GM18907 (cell line): ENCODE results near the gene RHOC.
A peak's percentile ranks its signal among the peaks of the same experiment; 100 is the strongest.

Source experiments
- ATAC-seq: cut with Tn5 transposase; IDR thresholded peaks from one replicate; pipeline ENCODE4 v1.9.1; 2021; ENCODE audit warnings: mild to moderate bottlenecking, moderate library complexity; ENCODE audit not compliant: unreplicated experiment

Gene RHOC

DNA sequence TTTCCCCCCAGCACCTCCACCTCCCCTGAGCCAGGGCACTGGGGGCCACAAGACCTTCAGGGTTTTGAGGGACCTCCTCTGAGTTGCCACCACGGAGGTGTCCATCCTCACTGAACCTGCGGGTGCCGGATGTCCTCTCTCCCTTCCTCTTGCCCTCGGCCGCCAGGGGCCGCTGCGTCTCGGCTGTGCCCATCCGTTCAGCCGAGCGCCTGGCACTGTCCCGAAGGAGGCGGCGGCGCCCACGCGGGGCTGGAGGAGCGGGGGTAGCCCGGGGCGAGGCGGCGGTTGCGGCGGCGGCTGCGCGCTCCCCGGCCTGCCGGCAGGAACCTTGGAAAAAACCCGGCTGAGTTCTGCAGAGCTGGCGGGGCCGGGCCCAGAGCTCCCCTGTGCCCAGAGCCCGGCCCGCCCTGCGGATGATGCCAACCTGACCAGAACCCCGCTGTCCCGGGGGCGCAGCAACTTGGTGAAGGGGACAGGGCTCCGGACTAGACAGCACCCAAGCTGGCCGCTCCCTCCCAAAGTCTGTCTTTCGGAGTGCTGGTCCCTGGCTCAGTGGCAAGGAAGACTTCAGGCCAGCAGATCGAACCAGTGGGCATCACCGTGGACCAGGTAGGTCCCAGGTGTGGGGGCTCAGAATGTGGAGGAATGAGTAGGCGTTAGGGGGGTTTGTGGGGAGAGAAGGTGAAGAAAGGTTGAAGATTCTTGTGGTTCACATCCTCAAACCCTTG lies 11.9 kb upstream of the RHOC start:
- no peak for ATAC-seq

DNA sequence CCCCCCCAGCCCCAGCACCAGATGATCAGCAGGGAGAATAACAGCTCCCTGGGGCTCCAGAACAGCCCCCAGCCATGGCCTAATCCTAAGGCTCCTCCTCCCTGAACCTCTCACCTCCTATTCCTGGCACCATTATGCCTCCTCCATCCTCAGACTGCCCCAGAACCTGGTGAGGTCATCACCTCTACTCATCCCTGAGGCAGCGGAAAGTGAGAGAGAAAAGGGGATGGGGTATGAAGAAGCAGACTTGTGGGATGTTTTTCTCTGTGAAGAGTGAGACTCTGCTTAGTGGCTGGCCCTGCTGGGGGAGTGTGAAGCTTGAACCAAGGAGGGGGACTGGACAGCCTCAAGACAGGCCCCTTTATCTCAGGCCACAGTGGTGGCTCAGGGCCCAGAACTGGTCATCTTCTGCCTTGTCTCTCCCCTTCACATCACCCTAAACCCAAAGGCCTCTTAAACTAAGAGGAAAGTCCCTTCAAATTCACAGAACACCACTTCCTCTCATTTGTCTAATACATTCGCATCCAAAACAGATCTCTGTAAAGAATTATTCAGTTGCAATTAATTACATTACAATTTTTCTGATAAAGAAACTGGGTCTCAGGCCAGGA lies 10.4 kb upstream of the RHOC start:
- no peak for ATAC-seq

DNA sequence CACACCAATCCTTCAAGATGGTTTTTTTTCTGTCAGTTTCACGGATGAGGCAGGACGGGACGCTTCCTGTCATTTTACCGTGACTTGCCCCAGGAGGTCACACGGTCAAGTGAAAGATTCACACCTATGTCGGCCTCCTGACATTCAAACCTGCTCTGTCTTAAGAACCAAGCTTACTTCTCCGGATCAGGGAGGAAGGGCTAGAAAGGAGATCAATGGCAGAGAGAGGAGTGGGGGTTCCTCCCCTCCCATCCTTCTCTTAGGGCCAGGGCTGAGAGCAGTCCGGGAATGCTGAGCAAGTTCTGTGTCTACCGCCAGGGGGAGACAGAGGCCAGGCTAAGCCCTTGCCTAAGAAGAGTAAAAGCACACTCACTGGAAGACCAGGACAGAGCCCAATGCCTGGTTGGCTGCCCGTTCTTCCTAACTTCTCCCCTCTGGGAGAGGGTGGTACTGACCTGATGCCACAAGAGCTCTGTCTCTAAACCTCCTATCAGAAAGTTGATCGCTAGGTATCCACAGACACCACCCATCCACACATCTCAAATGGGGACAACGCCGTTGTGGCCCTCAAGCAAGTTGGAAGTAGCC lies 9.3 kb upstream of the RHOC start:
- peak; percentile 39 for ATAC-seq

DNA sequence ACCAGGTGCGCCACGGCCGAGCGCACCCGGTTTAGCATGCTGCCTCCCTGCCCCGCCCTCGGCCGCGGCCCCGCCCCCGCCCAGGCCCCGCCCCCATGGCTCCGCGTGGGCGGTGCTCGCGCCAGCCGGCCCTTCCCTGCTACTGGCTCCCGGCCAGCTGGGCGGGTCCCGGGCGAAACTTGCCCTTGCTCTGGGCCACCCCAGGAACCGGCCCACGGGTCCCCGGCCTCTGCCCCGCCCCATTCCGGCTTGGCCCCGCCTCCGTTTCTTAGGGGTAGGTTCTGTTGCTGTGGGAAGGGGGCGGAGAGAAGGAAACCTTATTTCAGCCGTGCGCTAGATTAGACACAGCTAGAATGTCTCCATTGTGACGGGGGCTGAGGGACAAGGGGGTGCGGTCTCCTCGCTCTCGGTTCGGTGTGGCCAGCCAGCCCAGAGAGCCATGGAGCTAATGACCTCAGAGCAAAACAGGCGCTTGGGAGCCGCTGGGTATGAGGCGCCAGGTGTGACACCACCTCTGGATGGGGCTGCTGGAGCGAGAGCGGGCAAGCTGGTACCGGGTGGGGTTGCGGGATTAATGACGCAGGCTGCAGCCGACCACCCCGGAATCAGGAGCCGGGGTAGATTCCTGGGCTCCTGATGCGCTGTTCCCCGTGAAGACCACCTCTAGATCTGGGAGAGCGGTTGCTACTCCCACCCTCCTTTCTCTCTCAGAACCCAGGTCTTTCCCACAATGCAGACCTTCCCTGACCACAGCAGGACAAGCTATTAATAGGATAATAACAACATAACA lies 8.5 kb upstream of the RHOC start, which contains the start of gene PPM1J:
Gene PPM1J (minus strand): TSS at position 69 of the 790 bp plus-strand sequence. CDS start 31 bp downstream, at position 38.
- ATAC-seq: peak; percentile 82

DNA sequence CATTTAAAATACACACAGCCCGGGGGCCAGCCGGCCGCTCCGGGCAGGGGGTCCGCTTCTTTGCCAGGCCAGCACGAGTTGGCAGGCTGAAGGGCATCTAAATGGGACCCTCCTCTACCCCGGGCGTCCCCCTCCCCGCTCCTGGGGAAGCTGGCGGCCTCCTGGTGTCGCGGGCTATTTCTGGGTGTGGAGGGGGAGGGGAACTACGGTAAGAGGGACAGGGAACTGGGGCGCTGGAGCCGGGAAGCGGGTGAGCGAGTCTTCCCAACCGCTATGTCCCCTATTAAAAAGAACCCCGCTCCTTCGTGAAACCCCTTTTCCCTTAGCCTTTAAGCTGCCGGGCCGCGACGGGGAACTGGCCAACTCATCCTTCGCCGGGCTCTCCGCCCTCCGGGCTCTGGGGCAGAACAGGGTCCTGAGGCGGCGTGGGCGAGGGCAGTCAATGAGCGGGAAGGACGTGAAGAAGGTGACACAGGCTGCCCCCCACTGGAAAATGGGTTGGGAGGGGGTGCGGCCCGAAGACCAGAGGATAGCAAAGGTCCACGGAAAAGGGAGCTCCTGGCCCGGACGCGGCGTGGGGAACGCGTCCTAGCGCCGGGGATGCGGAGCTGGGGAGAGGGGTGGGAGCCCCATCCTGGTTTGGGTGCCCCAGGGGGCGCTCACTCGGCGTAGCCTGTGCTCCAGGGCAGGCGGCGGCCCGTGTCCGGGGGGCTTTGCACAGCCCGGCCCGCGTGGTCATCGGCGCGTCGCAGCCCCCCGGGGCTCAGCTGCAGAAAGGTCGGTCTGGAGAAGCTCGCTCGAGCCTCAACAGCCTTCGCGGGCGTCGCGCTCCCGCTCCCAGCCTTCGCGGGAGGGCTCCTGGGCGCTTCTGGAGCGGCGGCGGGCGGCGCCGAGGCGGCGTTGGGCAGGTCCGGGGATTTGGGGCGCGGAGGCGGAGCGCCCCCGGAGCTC lies 7.7 kb upstream of the RHOC start:
- ATAC-seq: peak; percentile 3

DNA sequence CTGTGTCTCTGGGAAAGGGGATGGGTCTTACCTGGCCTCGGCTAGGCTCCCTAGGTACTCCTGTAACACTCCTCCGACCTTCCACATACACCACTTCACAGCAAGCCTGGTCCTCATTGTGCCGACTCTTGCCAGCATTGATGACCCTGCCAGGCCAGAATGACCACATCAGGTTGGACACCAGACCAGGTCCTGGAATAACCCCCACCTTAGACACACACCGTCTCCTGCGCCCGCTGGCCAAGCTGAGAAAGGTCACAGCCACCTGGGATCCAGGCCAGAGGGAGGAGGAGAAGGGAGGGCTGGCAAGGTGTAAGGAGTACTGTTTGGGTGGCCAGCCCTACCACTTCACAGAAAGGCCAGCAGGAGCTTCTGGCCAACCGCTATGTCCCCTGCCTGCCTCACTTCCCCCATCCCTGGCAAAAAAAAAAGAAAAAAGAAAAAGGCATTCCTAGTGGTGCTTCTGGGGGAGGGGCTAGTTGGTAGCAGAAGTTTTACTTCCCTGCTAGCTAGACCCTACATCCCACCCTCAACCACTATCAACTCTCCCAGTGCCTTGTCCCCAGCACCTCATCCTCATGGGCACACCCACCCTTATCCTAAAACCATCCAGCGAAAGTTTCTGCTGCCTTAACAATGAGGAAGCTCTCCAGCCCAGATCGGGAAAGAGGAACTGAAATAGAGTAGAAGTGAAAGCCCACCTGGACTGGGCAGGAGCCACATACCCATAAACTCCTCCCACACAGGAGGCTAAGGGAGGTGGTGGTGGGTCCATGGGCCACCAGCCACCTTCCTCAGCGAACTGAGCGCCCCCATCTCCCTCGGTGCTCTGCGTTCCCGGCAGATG lies 6.8 kb upstream of the RHOC start:
- ATAC-seq: no peak

DNA sequence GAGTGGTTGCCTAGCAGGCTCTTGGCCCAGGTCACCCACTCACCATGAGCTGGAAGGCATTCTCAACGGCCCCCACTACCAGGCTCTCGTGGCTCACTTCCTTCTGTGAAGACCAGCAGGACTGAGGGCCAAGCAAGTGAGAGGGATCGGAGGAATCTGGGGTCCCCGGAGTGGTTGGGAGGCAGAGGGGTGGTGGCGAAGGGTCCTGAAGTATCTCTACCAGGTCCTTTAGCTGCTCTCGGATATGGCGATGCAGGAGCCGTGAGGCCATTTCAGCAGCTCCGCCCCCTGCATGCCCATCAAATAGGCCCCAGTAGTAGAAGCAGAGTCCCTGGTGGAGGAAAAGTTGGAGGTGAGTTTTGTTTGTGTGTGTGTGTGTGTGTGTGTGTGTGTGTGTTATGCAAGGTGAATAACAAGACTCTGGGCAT lies 5.8 kb upstream of the RHOC start:
- ATAC-seq: no peak

DNA sequence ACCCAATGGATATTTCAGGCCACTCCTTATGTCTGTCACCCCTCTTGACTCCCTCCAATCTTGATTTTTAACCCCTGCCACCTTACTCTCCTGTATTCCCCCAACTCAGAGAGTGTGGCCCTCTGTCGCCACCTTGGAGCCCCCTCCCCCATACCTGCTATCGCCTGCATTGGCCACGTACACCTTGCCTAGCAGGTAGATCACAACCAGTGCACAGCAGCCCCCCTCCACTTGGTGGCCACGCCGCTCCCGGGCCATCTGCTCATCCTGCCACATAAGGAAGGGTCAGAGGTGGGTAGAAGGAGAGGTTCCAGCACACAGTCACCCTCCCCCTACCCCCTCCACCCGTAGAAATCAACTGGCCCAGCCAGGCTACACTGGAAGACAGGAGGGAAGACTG lies 5.3 kb upstream of the RHOC start:
- ATAC-seq: no peak

DNA sequence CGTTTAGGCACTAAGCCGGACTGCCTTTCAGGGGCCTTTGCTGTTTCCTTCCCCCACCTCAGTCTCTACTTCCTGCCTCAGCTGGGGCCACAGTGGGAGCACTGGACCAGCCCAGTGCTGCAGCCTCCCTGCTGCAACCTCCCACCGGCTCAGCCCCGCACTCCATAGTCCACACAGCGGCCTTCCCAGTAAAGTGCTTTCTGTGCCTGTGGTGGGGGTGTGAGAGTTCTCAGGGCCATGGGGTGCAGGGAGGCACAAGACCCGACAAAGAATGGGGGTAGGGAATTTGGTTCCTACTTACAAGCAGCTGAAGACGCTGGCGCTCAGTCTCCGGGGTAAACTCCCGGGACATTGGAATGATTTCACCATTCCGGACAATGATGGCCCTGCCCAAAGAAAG lies 4.7 kb upstream of the RHOC start:
- no peak for ATAC-seq

DNA sequence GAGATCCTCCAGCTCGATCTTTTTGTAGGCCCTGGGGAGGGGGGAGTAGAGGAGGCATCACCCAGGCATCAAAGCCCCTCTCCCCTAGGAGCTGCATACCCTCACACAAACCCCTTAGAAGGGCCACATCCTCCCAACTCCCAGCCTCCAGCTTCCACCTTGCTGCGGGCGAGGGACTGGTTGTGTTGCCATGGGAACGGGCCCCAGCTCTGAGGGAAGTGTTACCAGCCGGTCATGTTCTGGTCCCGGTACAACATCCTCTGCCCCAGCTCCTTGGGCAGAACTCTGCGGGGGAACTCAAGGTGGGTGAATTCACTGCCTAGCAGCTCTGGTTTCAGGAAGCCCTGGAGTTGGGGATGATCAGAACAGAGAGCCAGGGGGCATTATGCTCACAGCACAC lies 4.1 kb upstream of the RHOC start:
- ATAC-seq: no peak

DNA sequence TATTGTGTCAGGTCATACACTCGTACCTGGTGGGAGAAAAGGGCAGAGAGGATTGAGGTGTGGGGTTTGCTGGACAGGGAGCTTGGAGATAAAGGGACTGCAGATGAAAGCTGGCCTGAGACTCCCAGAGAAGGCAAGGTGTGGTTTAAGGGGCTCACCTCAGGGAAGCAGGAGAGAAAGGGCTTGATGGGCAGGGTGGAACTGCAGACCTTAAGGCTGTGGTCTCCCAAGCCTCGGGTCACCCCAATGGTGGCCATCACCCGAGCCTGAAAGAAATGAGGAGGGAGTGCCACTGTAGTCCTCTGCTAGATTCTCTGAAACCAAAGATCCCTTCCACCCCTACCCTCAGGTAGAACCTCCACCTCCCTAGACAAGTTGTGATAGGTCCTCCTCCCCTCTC lies 3.7 kb upstream of the RHOC start:
- ATAC-seq: no peak

DNA sequence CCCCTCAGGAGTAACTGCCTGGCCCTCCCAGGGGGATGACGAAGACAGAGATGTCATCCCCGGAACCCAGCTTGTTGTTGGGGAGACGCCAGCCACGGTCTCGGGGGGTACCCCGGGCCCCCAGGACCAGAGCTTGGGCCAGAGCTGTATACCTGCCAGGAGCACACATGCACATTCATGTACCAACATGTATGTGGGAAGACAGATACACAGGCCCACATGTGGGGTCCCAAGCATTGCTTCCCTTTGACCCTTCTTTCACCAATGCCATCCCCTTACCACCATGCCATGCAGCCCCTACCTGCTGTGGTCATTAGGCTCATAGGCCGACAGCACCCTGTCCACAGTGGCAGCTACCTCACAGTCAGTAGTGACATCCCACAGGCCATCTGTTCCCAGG lies 3.2 kb upstream of the RHOC start:
- ATAC-seq: no peak

DNA sequence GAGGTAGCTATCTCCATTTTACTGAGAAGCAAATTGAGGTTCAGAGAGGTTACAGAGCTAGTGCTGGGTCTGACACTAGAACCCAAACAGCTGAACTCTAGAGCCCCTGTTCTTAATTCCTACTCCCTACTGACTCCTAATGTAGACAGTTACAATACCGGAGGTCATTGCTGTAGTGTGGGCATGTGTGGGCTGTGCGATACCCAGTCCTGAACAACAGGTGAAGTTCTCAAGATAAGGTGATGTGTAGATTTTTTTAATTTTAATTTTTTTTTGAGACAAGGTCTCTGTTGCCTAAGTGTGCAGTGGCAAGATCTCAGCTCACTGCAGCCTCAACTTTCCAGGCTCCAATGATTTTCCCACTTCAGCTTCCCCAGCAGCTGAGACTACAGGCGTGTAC lies 1.6 kb upstream of the RHOC start:
- no peak for ATAC-seq

DNA sequence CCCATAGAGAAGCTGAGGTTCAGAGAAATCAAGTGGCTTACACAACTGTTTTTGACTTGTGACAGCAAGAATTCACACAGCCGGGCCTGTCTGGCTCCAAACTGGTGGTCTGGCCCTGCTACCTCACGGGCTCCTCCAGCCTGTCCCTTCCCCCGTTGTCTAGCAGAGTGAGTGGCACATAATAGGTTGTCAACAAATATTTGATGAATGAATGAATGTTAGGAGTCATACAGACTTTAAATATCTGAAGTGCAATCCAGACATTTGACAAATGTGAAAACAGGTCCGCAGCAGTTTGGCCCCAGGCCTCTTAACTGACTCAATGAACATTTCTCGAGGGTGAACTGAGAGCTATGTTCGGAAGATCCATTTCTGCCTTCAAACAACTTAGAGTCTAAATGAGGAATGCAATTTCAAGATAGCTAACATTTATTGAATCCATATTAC lies 1.1 kb upstream of the RHOC start:
- no peak for ATAC-seq

DNA sequence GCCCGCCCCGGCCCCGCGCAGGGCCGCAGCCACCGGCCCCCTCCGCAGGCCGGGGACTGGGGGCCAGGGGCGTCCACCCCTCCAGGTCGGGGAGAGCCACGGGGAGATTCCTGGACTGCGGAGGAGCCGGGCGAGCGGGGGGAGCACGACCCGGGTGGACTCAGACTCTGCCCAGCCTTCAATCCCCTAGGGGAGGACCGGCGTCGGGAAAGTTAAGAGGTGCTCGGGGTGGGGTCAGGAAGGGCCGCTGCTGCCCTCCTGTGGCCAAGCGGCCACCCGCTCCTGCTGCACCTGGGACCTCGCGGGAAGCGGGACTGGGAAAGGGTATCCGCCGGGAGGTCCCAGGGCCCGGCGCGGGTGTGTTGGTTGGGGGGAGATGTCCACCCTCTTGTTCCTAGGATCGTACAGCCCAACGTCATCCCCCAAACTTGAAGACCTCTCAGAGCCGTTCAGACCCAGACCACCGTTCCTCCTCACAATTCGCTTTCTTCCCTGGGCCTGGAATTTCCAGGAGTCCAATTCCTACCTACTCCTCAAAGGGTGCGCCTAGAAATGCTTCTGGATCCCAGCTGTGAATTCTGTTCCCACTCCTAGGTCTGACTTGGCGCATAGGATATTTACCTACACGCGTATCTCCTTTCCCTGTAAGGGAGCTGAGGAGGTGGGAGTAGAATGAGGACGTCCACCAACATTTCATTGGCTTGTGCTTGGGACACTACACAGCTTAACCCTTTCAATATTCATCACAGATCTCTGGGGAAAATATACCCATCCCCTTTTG lies 484 bp upstream of the RHOC start:
- peak; percentile 68 for ATAC-seq

DNA sequence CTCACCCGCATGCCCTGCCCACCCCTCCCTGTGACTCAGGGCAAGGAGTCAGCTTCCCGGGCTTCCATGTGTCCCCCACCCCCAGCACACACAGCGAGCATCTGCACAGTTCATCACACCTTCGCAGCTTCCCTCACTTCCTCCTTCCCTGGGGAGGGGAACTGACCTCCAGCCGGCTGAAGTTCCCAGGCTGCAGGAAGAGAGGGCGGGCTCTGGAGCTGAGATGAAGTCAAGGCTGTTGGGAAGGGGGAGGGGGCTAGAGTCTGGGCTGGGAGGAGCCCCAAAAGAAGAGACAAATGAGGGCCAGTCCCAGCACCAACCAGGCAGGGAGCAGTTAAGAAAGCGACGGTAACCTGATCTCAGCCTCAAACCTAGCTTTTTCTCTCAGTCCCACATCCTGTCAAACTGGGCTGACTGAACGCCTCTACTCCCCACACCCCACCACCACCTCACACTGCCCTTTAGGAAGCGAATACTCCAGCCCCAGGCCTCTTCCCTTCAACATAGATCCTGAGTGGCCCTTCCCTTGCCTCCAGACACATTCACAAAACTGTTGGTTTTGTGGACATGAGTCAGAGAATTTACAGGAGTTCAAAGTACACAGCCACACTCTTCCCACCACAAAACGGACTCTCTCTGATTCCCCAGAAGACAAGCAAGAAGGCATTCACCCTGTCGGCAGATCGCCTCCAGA lies 1.8 kb downstream of the RHOC start:
- ATAC-seq: peak; percentile 66

DNA sequence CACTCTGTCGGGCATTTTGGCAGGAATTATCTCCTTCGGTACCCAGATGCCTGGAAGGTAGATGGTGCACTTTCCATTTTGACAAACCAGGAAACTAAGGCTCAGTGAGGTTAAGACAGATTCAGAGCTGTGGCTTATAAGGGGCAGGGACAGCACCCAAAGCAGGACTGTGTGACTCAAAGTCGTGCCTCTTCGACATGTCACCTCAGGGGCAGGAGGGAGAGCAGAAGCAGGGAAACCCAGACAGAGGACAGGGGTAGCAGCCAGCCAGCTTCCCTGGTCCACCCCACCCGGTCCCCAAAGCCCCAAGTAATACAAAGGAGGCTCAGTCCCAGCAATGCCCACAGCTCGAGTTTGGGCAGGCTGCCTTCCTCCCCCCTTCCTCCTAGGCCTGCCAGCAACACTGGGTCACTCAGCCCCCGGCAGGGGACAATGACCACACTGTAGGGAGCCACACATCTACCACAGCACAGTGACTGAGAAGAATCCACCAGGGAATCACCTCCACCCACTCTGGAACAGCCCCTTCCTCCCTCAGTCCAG lies 2.5 kb downstream of the RHOC start:
- ATAC-seq: no peak

DNA sequence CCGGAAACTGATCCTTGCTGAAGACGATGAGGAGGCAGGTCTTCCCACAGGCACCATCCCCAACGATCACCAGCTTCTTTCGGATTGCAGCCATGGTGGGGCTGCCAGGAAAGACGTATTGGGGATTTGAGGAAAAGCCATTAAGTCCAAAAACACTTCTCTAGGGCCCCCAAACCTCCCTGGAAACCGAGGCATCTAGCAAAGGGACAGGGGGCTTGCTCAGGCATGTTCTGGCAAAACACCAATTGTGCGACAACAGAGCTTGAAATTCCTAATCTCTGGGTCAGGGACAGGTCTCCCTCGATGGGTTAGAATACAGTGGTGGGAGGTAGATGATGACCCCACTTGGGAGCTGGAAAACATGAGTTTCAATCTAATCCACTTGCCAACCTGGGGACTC lies 3.2 kb downstream of the RHOC start:
- ATAC-seq: no peak
